DND-41 (cell line): Measurements from ENCODE around the gene CCSER2.

Source experiments
- ATAC-seq: fragments of 200-7000 bp; cut with Tn5 transposase; 3 replicates; pipeline ENCODE4 v1.9.1; 2021; ENCODE audit warnings: low read depth; ENCODE audit not compliant: insufficient read depth
- DNase-seq: peaks from one replicate; pipeline ENCODE4 v3.0.0-alpha.2; 2020
- H2AFZ ChIP-seq: 2 replicates; pipeline ENCODE4 v1.6.0; 2012; ENCODE audit warnings: low read depth, low read length
- H3K27ac ChIP-seq: 2 replicates; pipeline ENCODE4 v1.5.1; 2012; ENCODE audit warnings: low read length, inconsistent platforms
- H3K27me3 ChIP-seq: fragments of 200-600 bp; sonication (generic); 2 replicates; pipeline ENCODE4 v1.6.0; 2012; ENCODE audit warnings: low read length, mild to moderate bottlenecking, inconsistent platforms; ENCODE audit not compliant: insufficient read depth, poor library complexity
- H3K36me3 ChIP-seq: 2 replicates; pipeline ENCODE4 v1.5.1; 2012; ENCODE audit warnings: low read length, inconsistent platforms; ENCODE audit not compliant: insufficient read depth
- H3K4me1 ChIP-seq: 2 replicates; pipeline ENCODE4 v1.5.1; 2012; ENCODE audit warnings: mild to moderate bottlenecking, low read length; ENCODE audit not compliant: insufficient read depth
- H3K4me2 ChIP-seq: 2 replicates; pipeline ENCODE4 v1.6.0; 2012; ENCODE audit warnings: mild to moderate bottlenecking, moderate library complexity, low read length, inconsistent platforms; ENCODE audit not compliant: insufficient read depth
- H3K4me3 ChIP-seq, 2 experiments: fragments of 200-600 bp in 1 of 2; shearing (Covaris generic) in 1 of 2; 2 replicates each; pipeline ENCODE4 v1.5.1; 2012 to 2016; ENCODE audit warnings: inconsistent platforms in 2 of 2, low read length in 2 of 2, mild to moderate bottlenecking in 2 of 2, low read depth in 1 of 2, moderate library complexity in 1 of 2
- H3K79me2 ChIP-seq: 2 replicates; pipeline ENCODE4 v1.6.0; 2012; ENCODE audit warnings: low read length, inconsistent platforms; ENCODE audit not compliant: insufficient read depth
- H3K9ac ChIP-seq: 2 replicates; pipeline ENCODE4 v1.6.0; 2012; ENCODE audit warnings: low read depth, mild to moderate bottlenecking, inconsistent platforms, low read length, moderate library complexity
- H3K9me3 ChIP-seq: 2 replicates; pipeline ENCODE4 v1.5.1; 2012; ENCODE audit warnings: low read length, moderate library complexity, mild to moderate bottlenecking, inconsistent platforms; ENCODE audit not compliant: insufficient read depth, severe bottlenecking
- H4K20me1 ChIP-seq: 2 replicates; pipeline ENCODE4 v1.6.0; 2012; ENCODE audit warnings: low read length; ENCODE audit not compliant: insufficient read depth
- CTCF ChIP-seq: IDR thresholded peaks from 2 replicates; pipeline ENCODE4 v1.5.1; 2012; ENCODE audit warnings: borderline replicate concordance, low read length, moderate library complexity, mild to moderate bottlenecking; ENCODE audit not compliant: poor library complexity, severe bottlenecking; ENCODE audit errors: extremely low read depth
- EZH2 ChIP-seq: IDR thresholded peaks from 3 replicates; pipeline ENCODE4 v1.6.1; 2012; ENCODE audit warnings: borderline replicate concordance, low read depth, mild to moderate bottlenecking, moderate library complexity, low read length, inconsistent platforms; ENCODE audit not compliant: severe bottlenecking

CCSER2 gene

GRCh38 chr10:84329196-84329611, 815 bp downstream of the CCSER2 start:
- TF ChIP-seq CTCF (no peak), EZH2 (no peak)
- Histone ChIP-seq H3K79me2 (peaks cover 55% of the 10 kb centered on the region), H3K4me3 (peak overlapping the region; percentile 76 to 86), H3K27me3 (no peaks in the 10 kb centered on the region), H3K27ac (peak overlapping the region; percentile 63), H3K9ac (peak overlapping the region; percentile 90), H4K20me1 (peaks cover 12% of the 10 kb centered on the region; the same call in 1 of the 2 replicates), H3K36me3 (no peaks in the 10 kb centered on the region), H3K4me1 (peaks cover 56% of the 10 kb centered on the region), H2AFZ (peak overlapping the region; percentile 87), H3K4me2 (peak overlapping the region; percentile 68), H3K9me3 (no peaks in the 10 kb centered on the region)
- DNase-seq, result peak; percentile 58
- peak; percentile 27 for ATAC-seq

GRCh38 chr10:84329986-84330651, 1.7 kb downstream of the CCSER2 start:
- 0 out of 2 replicates have a peak overlapping the region, but pooled peaks have one; percentile 29 for H2AFZ ChIP-seq
- ATAC-seq (peak; percentile 22; the same call in 2 of the 3 replicates), DNase-seq (no peak)
- peak overlapping the region; percentile 76 to 86; a peak in 3 of 4 replicates for H3K4me3 ChIP-seq
- no peaks in the 10 kb centered on the region for H3K27me3 ChIP-seq
- H3K27ac ChIP-seq, result peak overlapping the region; percentile 63
- TF ChIP-seq EZH2 (no peak), CTCF (no peak)
- peak overlapping the region; percentile 68 for H3K4me2 ChIP-seq
- no peaks in the 10 kb centered on the region for H3K36me3 ChIP-seq
- peak overlapping the region; percentile 90 for H3K9ac ChIP-seq
- H3K9me3 ChIP-seq, result no peaks in the 10 kb centered on the region
- peaks cover 21% of the 10 kb centered on the region for H4K20me1 ChIP-seq
- peaks cover 65% of the 10 kb centered on the region for H3K4me1 ChIP-seq
- peaks cover 64% of the 10 kb centered on the region for H3K79me2 ChIP-seq

GRCh38 chr10:84331091-84331490, 2.7 kb downstream of the CCSER2 start:
- TF ChIP-seq CTCF, result no peak
- TF ChIP-seq EZH2, result no peak
- Histone ChIP-seq H3K9me3 (no peaks in the 10 kb centered on the region), H3K4me1 (peaks cover 68% of the 10 kb centered on the region), H3K27ac (peak overlapping the region; percentile 63; the same call in 1 of the 2 replicates), H3K4me3 (0 out of 4 replicates have a peak overlapping the region, but pooled peaks of 1 of the 2 experiments have one; percentile 26), H2AFZ (no peak overlapping the region), H3K36me3 (no peaks in the 10 kb centered on the region), H3K4me2 (peak overlapping the region; percentile 68), H3K9ac (peak overlapping the region; percentile 90; the same call in 1 of the 2 replicates), H4K20me1 (peaks cover 31% of the 10 kb centered on the region), H3K79me2 (peaks cover 74% of the 10 kb centered on the region), H3K27me3 (no peaks in the 10 kb centered on the region)
- no peak for DNase-seq
- ATAC-seq, result no peak
